Ureter (tissue), 1 donor: Measurements from ENCODE around the gene DLG2. TPM values are rescaled to one million over a fixed set of nuclear protein-coding genes. Genes with fewer than 3 reads are reported as not detected.

Experiments used
- DNase-seq: peaks from one replicate; pipeline ENCODE4 v3.0.0-alpha.2; 2020; ENCODE audit warnings: low spot score
- total RNA-seq: library from RNA; stranded (reverse); gene quantifications from one replicate; pipeline ENCODE4 v1.2.4, GENCODE V29; 2023
- donor health status: DM: yes; HTN: yes; CAD: no.

DLG2 gene
- total RNA-seq, 1 donor from 2014 or later, result 19.5 TPM

GRCh38 chr11:83855237-83855636 lies 1771.9 kb downstream of the DLG2 start:
- no peak for DNase-seq

- DNase-seq, result no peak
These were observed 1774.2 kb downstream of the DLG2 start for GRCh38 chr11:83852775-83853442.

- no peak for DNase-seq
These were observed 1775.1 kb downstream of the DLG2 start for GRCh38 chr11:83852012-83852411.

GRCh38 chr11:83847467-83848034 lies 1779.6 kb downstream of the DLG2 start:
- no peak for DNase-seq

- DNase-seq, result no peak
These were observed 1781.3 kb downstream of the DLG2 start for GRCh38 chr11:83845797-83846196.

- DNase-seq, result no peak
These were observed 1786.8 kb downstream of the DLG2 start for GRCh38 chr11:83840326-83840725.

GRCh38 chr11:83836883-83837654 lies 1790.1 kb downstream of the DLG2 start:
- peak; percentile 44 for DNase-seq

- DNase-seq, result no peak
These were observed 1791.1 kb downstream of the DLG2 start for GRCh38 chr11:83836065-83836464.

- DNase-seq, result no peak
These were observed 1791.7 kb downstream of the DLG2 start for GRCh38 chr11:83835423-83835822.

- DNase-seq, result no peak
These were observed 1795.2 kb downstream of the DLG2 start for GRCh38 chr11:83831929-83832328.

GRCh38 chr11:83827940-83828554 lies 1799.1 kb downstream of the DLG2 start:
- DNase-seq, result no peak

GRCh38 chr11:83827520-83827919 lies 1799.6 kb downstream of the DLG2 start:
- no peak for DNase-seq

- no peak for DNase-seq
These were observed 1801.1 kb downstream of the DLG2 start for GRCh38 chr11:83826078-83826477.

GRCh38 chr11:83823461-83824025 lies 1803.6 kb downstream of the DLG2 start:
- no peak for DNase-seq

- no peak for DNase-seq
These were observed 1807.1 kb downstream of the DLG2 start for GRCh38 chr11:83819931-83820549.

GRCh38 chr11:83818349-83818748 lies 1808.8 kb downstream of the DLG2 start:
- no peak for DNase-seq

- DNase-seq, result no peak
These were observed 1810.5 kb downstream of the DLG2 start for GRCh38 chr11:83816572-83817187.

- no peak for DNase-seq
These were observed 1811.4 kb downstream of the DLG2 start for GRCh38 chr11:83815736-83816135.

- no peak for DNase-seq
These were observed 1813.8 kb downstream of the DLG2 start for GRCh38 chr11:83813296-83813695.

GRCh38 chr11:83809274-83809673 lies 1817.9 kb downstream of the DLG2 start:
- no peak for DNase-seq

- DNase-seq, result no peak
These were observed 1825.3 kb downstream of the DLG2 start for GRCh38 chr11:83801799-83802198.
